Epidermal melanocyte (primary cell): Measurements from ENCODE around the gene TJP1.
"Not testable (repeated sequence)": the region's sequence is repeated elsewhere in the genome, so short reads cannot be mapped to it uniquely, and the experiment has no call there.

Experiments
- DNase-seq: peaks from one replicate; pipeline ENCODE4 v3.0.0; 2011; ENCODE audit warnings: low spot score; ENCODE audit not compliant: insufficient read length

The TJP1 gene

GRCh38 chr15:29756358-29757267 lies 65.7 kb downstream of the TJP1 start:
- DNase-seq = no peak

GRCh38 chr15:29754009-29754408 lies 68.3 kb downstream of the TJP1 start:
- not testable (repeated sequence) for DNase-seq

DNA sequence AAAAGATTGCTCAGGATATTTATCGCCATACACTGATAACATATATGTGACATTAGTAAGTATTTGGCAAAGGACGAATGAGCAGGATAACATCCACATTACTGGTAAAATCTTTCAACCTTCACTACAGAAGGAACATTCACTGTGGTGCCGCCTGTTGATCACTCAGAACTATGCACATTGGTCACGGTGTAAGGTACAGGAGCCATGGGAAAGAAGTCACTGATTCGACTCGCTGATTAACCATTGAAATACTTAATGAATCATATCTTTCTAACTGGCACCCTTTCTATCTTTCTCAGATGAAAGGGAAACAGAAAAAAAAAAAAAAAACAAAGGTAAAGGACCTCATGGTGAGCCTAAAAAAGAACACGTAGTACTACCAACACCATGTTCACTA lies 68.8 kb downstream of the TJP1 start:
- DNase-seq = no peak

- no peak for DNase-seq
Measured at GRCh38 chr15:29750754-29751153, 71.5 kb downstream of the TJP1 start.

- no peak for DNase-seq
Measured at GRCh38 chr15:29749365-29750086, 72.7 kb downstream of the TJP1 start.

GRCh38 chr15:29747837-29748417 lies 74.3 kb downstream of the TJP1 start:
- DNase-seq = no peak

DNA sequence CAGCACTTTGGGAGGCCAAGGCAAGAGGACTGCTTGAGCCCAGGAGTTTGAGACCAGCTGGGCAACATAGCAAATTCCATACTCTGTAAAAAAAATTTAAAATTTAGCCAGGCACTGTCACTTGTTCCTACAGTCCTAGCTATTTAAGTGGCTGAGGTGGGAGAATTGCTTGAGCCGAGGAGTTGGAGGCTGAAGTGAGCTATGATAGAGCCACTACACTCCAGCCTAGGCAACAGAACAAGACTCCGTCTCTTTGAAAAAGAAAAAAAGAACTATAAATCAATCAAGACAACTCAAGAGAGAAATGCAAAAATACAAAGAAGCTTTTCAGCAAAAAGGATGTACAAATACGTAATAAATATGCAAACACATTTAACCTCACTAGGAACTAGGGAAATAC lies 78.8 kb downstream of the TJP1 start:
- DNase-seq = no peak

DNA sequence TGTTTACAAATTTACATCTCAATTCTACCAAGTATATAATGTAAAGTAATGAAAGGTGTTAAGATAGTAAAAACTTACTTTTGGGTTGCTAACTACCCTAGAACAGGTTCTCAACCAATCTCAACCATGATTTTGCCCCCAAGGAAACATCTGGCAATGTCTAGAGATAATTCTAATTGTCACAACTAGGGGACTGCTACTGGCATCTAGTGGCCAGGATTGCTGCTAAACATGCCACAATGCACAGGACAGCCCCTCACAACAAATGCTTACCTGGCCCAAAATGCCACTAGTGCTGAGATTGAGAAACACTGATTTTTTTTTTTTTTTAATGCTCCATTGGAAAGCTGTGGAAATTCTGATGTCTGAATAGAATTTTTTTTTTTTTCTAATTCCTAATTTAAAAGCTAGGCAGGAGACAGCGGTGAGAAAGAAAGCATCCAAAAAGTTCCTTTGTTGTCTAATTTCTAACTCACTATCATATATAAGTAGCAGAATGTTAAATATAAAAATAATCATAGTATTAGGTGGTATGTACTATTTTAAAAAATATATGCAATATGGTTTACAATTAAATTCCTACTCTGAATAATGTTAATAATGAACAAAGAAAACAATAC lies 81.5 kb downstream of the TJP1 start:
- no peak for DNase-seq

- no peak for DNase-seq
Measured at GRCh38 chr15:29736744-29737020, 85.6 kb downstream of the TJP1 start.

GRCh38 chr15:29736012-29736743 lies 86.1 kb downstream of the TJP1 start:
- no peak for DNase-seq

DNA sequence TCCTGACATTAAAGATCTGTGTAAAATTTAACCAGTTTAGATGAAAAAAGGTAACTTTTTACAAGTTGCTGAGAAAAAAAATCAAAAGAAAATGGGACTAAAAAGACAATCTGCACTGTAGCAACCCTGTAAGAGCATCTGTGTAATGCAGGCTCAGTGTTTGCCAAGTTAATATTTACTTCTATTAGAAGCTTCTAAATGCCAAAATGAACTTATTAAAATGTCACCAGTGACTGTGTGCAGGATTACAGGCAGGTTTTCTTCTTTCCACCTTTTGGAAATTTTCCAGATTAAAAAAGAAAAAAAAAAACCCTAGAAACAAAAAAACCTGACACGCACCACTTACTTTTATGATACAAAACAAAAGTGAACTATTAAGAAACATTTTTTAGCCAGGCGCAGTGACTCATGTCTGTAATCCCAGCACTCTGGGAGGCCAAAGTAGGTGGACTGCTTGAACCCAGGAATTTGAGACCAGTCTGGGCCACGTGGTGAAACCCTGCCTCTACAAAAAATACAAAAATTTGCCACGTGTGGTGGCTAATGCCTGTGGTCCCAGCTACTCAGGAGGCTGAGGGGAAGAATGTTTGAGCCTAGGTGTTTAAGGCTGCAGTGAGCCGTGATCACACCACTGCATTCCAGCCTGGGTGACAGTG lies 87.2 kb downstream of the TJP1 start:
- DNase-seq = no peak

DNA sequence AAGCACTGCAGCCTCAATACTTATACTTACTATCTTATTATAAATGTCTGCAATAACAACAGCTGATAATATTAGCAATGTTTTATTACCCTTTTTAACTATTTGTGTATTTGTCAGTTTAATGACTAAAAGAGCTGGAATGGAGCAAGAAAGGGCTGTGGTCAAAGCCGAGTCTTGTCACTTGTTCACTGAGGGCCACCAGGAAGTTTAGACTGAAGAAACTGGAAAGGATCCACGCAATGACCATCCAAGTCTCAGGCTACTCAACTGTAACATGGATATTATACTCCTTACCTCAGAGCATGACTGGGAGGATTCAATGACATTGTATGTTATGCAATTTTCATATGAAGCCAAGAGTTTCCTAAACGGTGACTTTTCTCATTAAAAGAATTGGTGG lies 90.4 kb downstream of the TJP1 start:
- DNase-seq = no peak

- not testable (repeated sequence) for DNase-seq
Measured at GRCh38 chr15:29730471-29730870, 91.8 kb downstream of the TJP1 start.

- no peak for DNase-seq
Measured at GRCh38 chr15:29728418-29728817, 93.8 kb downstream of the TJP1 start.

- DNase-seq = no peak
Measured at GRCh38 chr15:29727871-29728270, 94.4 kb downstream of the TJP1 start.

GRCh38 chr15:29726553-29726952 lies 95.7 kb downstream of the TJP1 start:
- DNase-seq = no peak

- no peak for DNase-seq
Measured at GRCh38 chr15:29724026-29724425, 98.2 kb downstream of the TJP1 start.

DNA sequence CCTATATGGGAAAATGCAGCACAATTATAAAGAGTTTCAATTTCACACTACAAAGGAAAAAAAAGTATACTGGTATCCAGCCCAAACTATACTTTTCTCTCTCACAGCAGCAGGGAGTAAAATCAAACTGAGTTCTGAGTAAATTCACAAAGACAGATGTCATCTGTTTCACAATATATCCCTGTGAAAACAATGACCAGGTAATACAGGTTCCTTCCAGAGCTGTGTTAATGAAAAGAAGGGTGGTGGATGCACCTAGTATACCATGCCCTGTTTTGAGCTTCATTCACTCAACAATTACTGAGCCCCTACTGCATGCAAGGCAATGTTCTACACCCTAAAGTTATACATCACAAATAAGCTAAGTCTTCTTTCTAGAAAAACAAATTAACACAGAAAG lies 108.5 kb downstream of the TJP1 start:
- DNase-seq = no peak

GRCh38 chr15:29712149-29712885 lies 110.0 kb downstream of the TJP1 start:
- DNase-seq = no peak

GRCh38 chr15:29711531-29711930 lies 110.7 kb downstream of the TJP1 start:
- DNase-seq = no peak
